Measurements from ENCODE around the gene PALD1.

The PALD1 gene

GRCh38 chr10:70549351-70549961, 70.9 kb downstream of the PALD1 start:
- peaks cover 6% of the 10 kb centered on the region for H3K9me3 ChIP-seq (ENCODE audit: insufficient read depth, low read depth, low read length)
- no peak overlapping the region for H4K8ac ChIP-seq (ENCODE audit: low read depth, low read length)
- no peak overlapping the region for H4K12ac ChIP-seq (ENCODE audit: low read depth, low read length)
- no peaks in the 10 kb centered on the region for H3K79me1 ChIP-seq (ENCODE audit: low read length)
- H3K4me1 ChIP-seq (ENCODE audit: control insufficient read depth in 1 of 2, insufficient read depth in 2 of 2, low read length in 2 of 2): peaks cover 0 to 4% of the 10 kb centered on the region in 2 experiments
- WGBS (ENCODE audit: extremely low coverage, insufficient coverage, insufficient read length): no CpG with 5 or more reads among the region's 12 CpGs
- no peak overlapping the region for H3K9ac ChIP-seq (ENCODE audit: low read length)
- H3K14ac ChIP-seq (ENCODE audit: low read length): no peak overlapping the region
- no peaks in the 10 kb centered on the region for H3K27me3 ChIP-seq (ENCODE audit: insufficient read depth, low read length)
- no peak overlapping the region for H2AK5ac ChIP-seq (ENCODE audit: low read length)
- H3K79me2 ChIP-seq (ENCODE audit: control insufficient read depth, insufficient read depth, low read length, poor library complexity): no peaks in the 10 kb centered on the region
- no peak overlapping the region for H2BK120ac ChIP-seq (ENCODE audit: insufficient read depth, low read length, poor library complexity)
- no peak overlapping the region for H3K18ac ChIP-seq (ENCODE audit: low read length)
- no peak overlapping the region for H3K27ac ChIP-seq (ENCODE audit: low read depth, low read length)
- H3K36me3 ChIP-seq (ENCODE audit: control insufficient read depth in 1 of 2, insufficient read depth in 2 of 2, low read length in 2 of 2): no peaks in the 10 kb centered on the region
- DNase-seq: no peak
- no peak overlapping the region for H3K23ac ChIP-seq (ENCODE audit: low read length)
- H3K4me2 ChIP-seq (ENCODE audit: low read length): no peak overlapping the region
- no peak overlapping the region for H2AFZ ChIP-seq (ENCODE audit: insufficient read depth, low read length, poor library complexity)
- no peak overlapping the region for H3K4me3 ChIP-seq (ENCODE audit: low read depth, low read length)
- H2BK12ac ChIP-seq (ENCODE audit: low read length): no peak overlapping the region
- H2BK5ac ChIP-seq (ENCODE audit: low read depth, low read length, poor library complexity): no peak overlapping the region
- H3K4ac ChIP-seq (ENCODE audit: low read depth, low read length): no peak overlapping the region
- H4K91ac ChIP-seq (ENCODE audit: low read depth, low read length): no peak overlapping the region

- Histone ChIP-seq H4K8ac (ENCODE audit: low read depth, low read length) (no peak overlapping the region), H2AFZ (ENCODE audit: insufficient read depth, low read length, poor library complexity) (no peak overlapping the region), H2BK12ac (ENCODE audit: low read length) (no peak overlapping the region), H4K12ac (ENCODE audit: low read depth, low read length) (no peak overlapping the region), H2BK5ac (ENCODE audit: low read depth, low read length, poor library complexity) (no peak overlapping the region), H3K36me3 (ENCODE audit: control insufficient read depth in 1 of 2, insufficient read depth in 2 of 2, low read length in 2 of 2) (no peaks in the 10 kb centered on the region), H3K79me2 (ENCODE audit: control insufficient read depth, insufficient read depth, low read length, poor library complexity) (no peaks in the 10 kb centered on the region), H4K91ac (ENCODE audit: low read depth, low read length) (no peak overlapping the region), H3K23ac (ENCODE audit: low read length) (no peak overlapping the region), H3K14ac (ENCODE audit: low read length) (no peak overlapping the region), H3K4me3 (ENCODE audit: low read depth, low read length) (no peak overlapping the region), H3K9me3 (ENCODE audit: insufficient read depth, low read depth, low read length) (peaks cover 2% of the 10 kb centered on the region), H2BK120ac (ENCODE audit: insufficient read depth, low read length, poor library complexity) (no peak overlapping the region), H3K4ac (ENCODE audit: low read depth, low read length) (no peak overlapping the region), H3K4me2 (ENCODE audit: low read length) (no peak overlapping the region), H3K27me3 (ENCODE audit: insufficient read depth, low read length) (no peaks in the 10 kb centered on the region), H3K4me1 (ENCODE audit: control insufficient read depth in 1 of 2, insufficient read depth in 2 of 2, low read length in 2 of 2) (peaks cover 0 to 4% of the 10 kb centered on the region in 2 experiments), H2AK5ac (ENCODE audit: low read length) (no peak overlapping the region), H3K79me1 (ENCODE audit: low read length) (no peaks in the 10 kb centered on the region), H3K18ac (ENCODE audit: low read length) (no peak overlapping the region), H3K27ac (ENCODE audit: low read depth, low read length) (no peak overlapping the region), H3K9ac (ENCODE audit: low read length) (no peak overlapping the region)
- DNase-seq: peak; percentile 63 to 79
- WGBS (ENCODE audit: extremely low coverage, insufficient coverage, insufficient read length): no CpG with 5 or more reads among the region's 3 CpGs
Observed at GRCh38 chr10:70549962-70550458, 71.4 kb downstream of the PALD1 start.

- DNase-seq: no peak
- no peak overlapping the region for H3K18ac ChIP-seq (ENCODE audit: low read length)
- H3K4me2 ChIP-seq (ENCODE audit: low read length): no peak overlapping the region
- H2BK120ac ChIP-seq (ENCODE audit: insufficient read depth, low read length, poor library complexity): no peak overlapping the region
- peaks cover 0 to 4% of the 10 kb centered on the region in 2 experiments for H3K4me1 ChIP-seq (ENCODE audit: control insufficient read depth in 1 of 2, insufficient read depth in 2 of 2, low read length in 2 of 2)
- H3K27ac ChIP-seq (ENCODE audit: low read depth, low read length): no peak overlapping the region
- no peak overlapping the region for H3K4me3 ChIP-seq (ENCODE audit: low read depth, low read length)
- H4K8ac ChIP-seq (ENCODE audit: low read depth, low read length): no peak overlapping the region
- H2BK5ac ChIP-seq (ENCODE audit: low read depth, low read length, poor library complexity): no peak overlapping the region
- no peaks in the 10 kb centered on the region for H3K27me3 ChIP-seq (ENCODE audit: insufficient read depth, low read length)
- H2AFZ ChIP-seq (ENCODE audit: insufficient read depth, low read length, poor library complexity): no peak overlapping the region
- no peak overlapping the region for H3K14ac ChIP-seq (ENCODE audit: low read length)
- H3K79me2 ChIP-seq (ENCODE audit: control insufficient read depth, insufficient read depth, low read length, poor library complexity): no peaks in the 10 kb centered on the region
- H3K9ac ChIP-seq (ENCODE audit: low read length): no peak overlapping the region
- H2AK5ac ChIP-seq (ENCODE audit: low read length): no peak overlapping the region
- H3K4ac ChIP-seq (ENCODE audit: low read depth, low read length): no peak overlapping the region
- peaks cover 2% of the 10 kb centered on the region for H3K9me3 ChIP-seq (ENCODE audit: insufficient read depth, low read depth, low read length)
- WGBS (ENCODE audit: extremely low coverage, insufficient coverage, insufficient read length): no CpG with 5 or more reads among the region's 6 CpGs
- H3K36me3 ChIP-seq (ENCODE audit: control insufficient read depth in 1 of 2, insufficient read depth in 2 of 2, low read length in 2 of 2): no peaks in the 10 kb centered on the region
- H4K91ac ChIP-seq (ENCODE audit: low read depth, low read length): no peak overlapping the region
- H2BK12ac ChIP-seq (ENCODE audit: low read length): no peak overlapping the region
- H3K79me1 ChIP-seq (ENCODE audit: low read length): no peaks in the 10 kb centered on the region
- no peak overlapping the region for H4K12ac ChIP-seq (ENCODE audit: low read depth, low read length)
- H3K23ac ChIP-seq (ENCODE audit: low read length): no peak overlapping the region
Observed at GRCh38 chr10:70550459-70550858, 71.9 kb downstream of the PALD1 start.

GRCh38 chr10:70551466-70551865, 72.9 kb downstream of the PALD1 start:
- no peak overlapping the region for H3K14ac ChIP-seq (ENCODE audit: low read length)
- H2BK120ac ChIP-seq (ENCODE audit: insufficient read depth, low read length, poor library complexity): no peak overlapping the region
- H3K36me3 ChIP-seq (ENCODE audit: control insufficient read depth in 1 of 2, insufficient read depth in 2 of 2, low read length in 2 of 2): no peaks in the 10 kb centered on the region
- peaks cover 2% of the 10 kb centered on the region for H3K9me3 ChIP-seq (ENCODE audit: insufficient read depth, low read depth, low read length)
- no peak overlapping the region for H3K4ac ChIP-seq (ENCODE audit: low read depth, low read length)
- no peaks in the 10 kb centered on the region for H3K27me3 ChIP-seq (ENCODE audit: insufficient read depth, low read length)
- H3K4me1 ChIP-seq (ENCODE audit: control insufficient read depth in 1 of 2, insufficient read depth in 2 of 2, low read length in 2 of 2): peaks cover 0 to 4% of the 10 kb centered on the region in 2 experiments
- DNase-seq: no peak
- no peaks in the 10 kb centered on the region for H3K79me2 ChIP-seq (ENCODE audit: control insufficient read depth, insufficient read depth, low read length, poor library complexity)
- no peak overlapping the region for H3K4me3 ChIP-seq (ENCODE audit: low read depth, low read length)
- H4K91ac ChIP-seq (ENCODE audit: low read depth, low read length): no peak overlapping the region
- no peak overlapping the region for H3K27ac ChIP-seq (ENCODE audit: low read depth, low read length)
- WGBS (ENCODE audit: extremely low coverage, insufficient coverage, insufficient read length): no CpG with 5 or more reads among the region's 2 CpGs
- H4K8ac ChIP-seq (ENCODE audit: low read depth, low read length): no peak overlapping the region
- H3K9ac ChIP-seq (ENCODE audit: low read length): no peak overlapping the region
- H3K4me2 ChIP-seq (ENCODE audit: low read length): no peak overlapping the region
- no peaks in the 10 kb centered on the region for H3K79me1 ChIP-seq (ENCODE audit: low read length)
- no peak overlapping the region for H3K23ac ChIP-seq (ENCODE audit: low read length)
- no peak overlapping the region for H3K18ac ChIP-seq (ENCODE audit: low read length)
- H2AK5ac ChIP-seq (ENCODE audit: low read length): no peak overlapping the region
- no peak overlapping the region for H2AFZ ChIP-seq (ENCODE audit: insufficient read depth, low read length, poor library complexity)
- H4K12ac ChIP-seq (ENCODE audit: low read depth, low read length): no peak overlapping the region
- no peak overlapping the region for H2BK5ac ChIP-seq (ENCODE audit: low read depth, low read length, poor library complexity)
- H2BK12ac ChIP-seq (ENCODE audit: low read length): no peak overlapping the region

Data from trophoblast cell (in vitro differentiated cells and primary cell).